ENCODE results near the gene MMAA. TPM values are rescaled to one million over a fixed set of nuclear protein-coding genes. Genes with fewer than 3 reads are reported as not detected.
"Not testable (repeated sequence)": the region's sequence is repeated elsewhere in the genome, so short reads cannot be mapped to it uniquely, and the experiment has no call there.

MMAA gene
- total RNA-seq, 1 donor from 2014 or later, result 3.7 TPM

- Histone ChIP-seq H3K4me3 (ENCODE audit: low read length in 3 of 3) (no peak overlapping the region), H3K9me3 (ENCODE audit: control insufficient read depth in 3 of 3, low read length in 3 of 3) (peaks cover 0 to 3% (median 0%) of the 10 kb centered on the region in 3 donors), H3K27me3 (ENCODE audit: control insufficient read depth in 3 of 3, insufficient read depth in 3 of 3, low read length in 3 of 3) (no peaks in the 10 kb centered on the region), H3K36me3 (ENCODE audit: control insufficient read depth in 3 of 3, insufficient read depth in 3 of 3, low read length in 3 of 3) (no peaks in the 10 kb centered on the region), H3K9ac (ENCODE audit: low read depth in 1 of 3, low read length in 3 of 3) (no peak overlapping the region), H3K27ac (ENCODE audit: low read depth, low read length) (no peak overlapping the region), H3K4me1 (ENCODE audit: control insufficient read depth in 3 of 3, insufficient read depth in 3 of 3, low read length in 3 of 3) (no peaks in the 10 kb centered on the region)
These were observed 9.4 kb upstream of the MMAA start for GRCh38 chr4:145609481-145610427.

- Histone ChIP-seq H3K4me1 (ENCODE audit: control insufficient read depth in 3 of 3, insufficient read depth in 3 of 3, low read length in 3 of 3) (peaks cover 0 to 9% (median 0%) of the 10 kb centered on the region in 3 donors), H3K27ac (ENCODE audit: low read depth, low read length) (no peak overlapping the region), H3K36me3 (ENCODE audit: control insufficient read depth in 3 of 3, insufficient read depth in 3 of 3, low read length in 3 of 3) (no peaks in the 10 kb centered on the region), H3K9ac (ENCODE audit: low read depth in 1 of 3, low read length in 3 of 3) (no peak overlapping the region), H3K27me3 (ENCODE audit: control insufficient read depth in 3 of 3, insufficient read depth in 3 of 3, low read length in 3 of 3) (no peaks in the 10 kb centered on the region), H3K4me3 (ENCODE audit: low read length in 3 of 3) (no peak overlapping the region), H3K9me3 (ENCODE audit: control insufficient read depth in 3 of 3, low read length in 3 of 3) (no peaks in the 10 kb centered on the region)
These were observed 5.5 kb upstream of the MMAA start for GRCh38 chr4:145613566-145614232.

GRCh38 chr4:145614233-145614610, 5.0 kb upstream of the MMAA start:
- no peaks in the 10 kb centered on the region for H3K9me3 ChIP-seq (ENCODE audit: control insufficient read depth in 3 of 3, low read length in 3 of 3)
- no peak overlapping the region for H3K9ac ChIP-seq (ENCODE audit: low read depth in 1 of 3, low read length in 3 of 3)
- peaks cover 0 to 9% (median 0%) of the 10 kb centered on the region in 3 donors for H3K4me1 ChIP-seq (ENCODE audit: control insufficient read depth in 3 of 3, insufficient read depth in 3 of 3, low read length in 3 of 3)
- H3K4me3 ChIP-seq (ENCODE audit: low read length in 3 of 3), result no peak overlapping the region
- H3K27ac ChIP-seq (ENCODE audit: low read depth, low read length), result no peak overlapping the region
- H3K27me3 ChIP-seq (ENCODE audit: control insufficient read depth in 3 of 3, insufficient read depth in 3 of 3, low read length in 3 of 3), result no peaks in the 10 kb centered on the region
- H3K36me3 ChIP-seq (ENCODE audit: control insufficient read depth in 3 of 3, insufficient read depth in 3 of 3, low read length in 3 of 3), result no peaks in the 10 kb centered on the region

GRCh38 chr4:145618210-145618931, 814 bp upstream of the MMAA start:
- peak overlapping the region; percentile 97 for H3K27ac ChIP-seq (ENCODE audit: low read depth, low read length)
- peaks cover 0 to 9% (median 0%) of the 10 kb centered on the region in 3 donors for H3K4me1 ChIP-seq (ENCODE audit: control insufficient read depth in 3 of 3, insufficient read depth in 3 of 3, low read length in 3 of 3)
- H3K36me3 ChIP-seq (ENCODE audit: control insufficient read depth in 3 of 3, insufficient read depth in 3 of 3, low read length in 3 of 3), result no peaks in the 10 kb centered on the region
- no peaks in the 10 kb centered on the region for H3K9me3 ChIP-seq (ENCODE audit: control insufficient read depth in 3 of 3, low read length in 3 of 3)
- peak overlapping the region; percentile 99 for H3K9ac ChIP-seq (ENCODE audit: low read depth in 1 of 3, low read length in 3 of 3)
- peak overlapping the region; percentile 91 to 96 (median 95) for H3K4me3 ChIP-seq (ENCODE audit: low read length in 3 of 3)
- H3K27me3 ChIP-seq (ENCODE audit: control insufficient read depth in 3 of 3, insufficient read depth in 3 of 3, low read length in 3 of 3), result no peaks in the 10 kb centered on the region

- no peaks in the 10 kb centered on the region for H3K27me3 ChIP-seq (ENCODE audit: control insufficient read depth in 3 of 3, insufficient read depth in 3 of 3, low read length in 3 of 3)
- no peaks in the 10 kb centered on the region for H3K9me3 ChIP-seq (ENCODE audit: control insufficient read depth in 3 of 3, low read length in 3 of 3)
- H3K36me3 ChIP-seq (ENCODE audit: control insufficient read depth in 3 of 3, insufficient read depth in 3 of 3, low read length in 3 of 3), result no peaks in the 10 kb centered on the region
- peak overlapping the region; percentile 97 for H3K27ac ChIP-seq (ENCODE audit: low read depth, low read length)
- H3K4me3 ChIP-seq (ENCODE audit: low read length in 3 of 3), result peak overlapping the region; percentile 91 to 96 (median 95)
- peaks cover 0 to 9% (median 0%) of the 10 kb centered on the region in 3 donors for H3K4me1 ChIP-seq (ENCODE audit: control insufficient read depth in 3 of 3, insufficient read depth in 3 of 3, low read length in 3 of 3)
- H3K9ac ChIP-seq (ENCODE audit: low read depth in 1 of 3, low read length in 3 of 3), result peak overlapping the region; percentile 95 to 99 (median 99)
These were observed 433 bp downstream of the MMAA start for GRCh38 chr4:145619639-145619996.

GRCh38 chr4:145622067-145622466, 2.9 kb downstream of the MMAA start:
- not testable (repeated sequence) for H3K27ac ChIP-seq (ENCODE audit: low read depth, low read length); H3K9me3 ChIP-seq (ENCODE audit: control insufficient read depth in 3 of 3, low read length in 3 of 3); H3K36me3 ChIP-seq (ENCODE audit: control insufficient read depth in 3 of 3, insufficient read depth in 3 of 3, low read length in 3 of 3); H3K4me1 ChIP-seq (ENCODE audit: control insufficient read depth in 3 of 3, insufficient read depth in 3 of 3, low read length in 3 of 3); H3K4me3 ChIP-seq (ENCODE audit: low read length in 3 of 3); H3K9ac ChIP-seq (ENCODE audit: low read depth in 1 of 3, low read length in 3 of 3); H3K27me3 ChIP-seq (ENCODE audit: control insufficient read depth in 3 of 3, insufficient read depth in 3 of 3, low read length in 3 of 3)

- no peaks in the 10 kb centered on the region for H3K36me3 ChIP-seq (ENCODE audit: control insufficient read depth in 3 of 3, insufficient read depth in 3 of 3, low read length in 3 of 3)
- no peak overlapping the region for H3K4me3 ChIP-seq (ENCODE audit: low read length in 3 of 3)
These were observed 4.6 kb downstream of the MMAA start for GRCh38 chr4:145623831-145624230.

GRCh38 chr4:145625677-145626622, 6.8 kb downstream of the MMAA start:
- H3K27ac ChIP-seq (ENCODE audit: low read depth, low read length), result no peak overlapping the region
- H3K27me3 ChIP-seq (ENCODE audit: control insufficient read depth in 3 of 3, insufficient read depth in 3 of 3, low read length in 3 of 3), result no peaks in the 10 kb centered on the region
- H3K9me3 ChIP-seq (ENCODE audit: control insufficient read depth in 3 of 3, low read length in 3 of 3), result no peaks in the 10 kb centered on the region
- H3K9ac ChIP-seq (ENCODE audit: low read depth in 1 of 3, low read length in 3 of 3), result no peak overlapping the region
- H3K36me3 ChIP-seq (ENCODE audit: control insufficient read depth in 3 of 3, insufficient read depth in 3 of 3, low read length in 3 of 3), result no peaks in the 10 kb centered on the region
- no peaks in the 10 kb centered on the region for H3K4me1 ChIP-seq (ENCODE audit: control insufficient read depth in 3 of 3, insufficient read depth in 3 of 3, low read length in 3 of 3)
- no peak overlapping the region for H3K4me3 ChIP-seq (ENCODE audit: low read length in 3 of 3)

More at GRCh38 chr4:145623831-145624230, 4.6 kb downstream of the MMAA start:
- no peak overlapping the region for H3K27ac ChIP-seq (ENCODE audit: low read depth, low read length)
- no peaks in the 10 kb centered on the region for H3K9me3 ChIP-seq (ENCODE audit: control insufficient read depth in 3 of 3, low read length in 3 of 3)
- H3K27me3 ChIP-seq (ENCODE audit: control insufficient read depth in 3 of 3, insufficient read depth in 3 of 3, low read length in 3 of 3), result no peaks in the 10 kb centered on the region
- no peaks in the 10 kb centered on the region for H3K4me1 ChIP-seq (ENCODE audit: control insufficient read depth in 3 of 3, insufficient read depth in 3 of 3, low read length in 3 of 3)
- H3K9ac ChIP-seq (ENCODE audit: low read depth in 1 of 3, low read length in 3 of 3), result no peak overlapping the region

GRCh38 chr4:145626623-145626982, 7.4 kb downstream of the MMAA start:
- no peaks in the 10 kb centered on the region for H3K4me1 ChIP-seq (ENCODE audit: control insufficient read depth in 3 of 3, insufficient read depth in 3 of 3, low read length in 3 of 3)
- no peaks in the 10 kb centered on the region for H3K36me3 ChIP-seq (ENCODE audit: control insufficient read depth in 3 of 3, insufficient read depth in 3 of 3, low read length in 3 of 3)
- H3K9me3 ChIP-seq (ENCODE audit: control insufficient read depth in 3 of 3, low read length in 3 of 3), result no peaks in the 10 kb centered on the region
- peak overlapping the region in 1 of 3 donors; percentile 43 for H3K9ac ChIP-seq (ENCODE audit: low read depth in 1 of 3, low read length in 3 of 3)
- H3K27me3 ChIP-seq (ENCODE audit: control insufficient read depth in 3 of 3, insufficient read depth in 3 of 3, low read length in 3 of 3), result no peaks in the 10 kb centered on the region
- no peak overlapping the region for H3K4me3 ChIP-seq (ENCODE audit: low read length in 3 of 3)
- H3K27ac ChIP-seq (ENCODE audit: low read depth, low read length), result no peak overlapping the region

All from skeletal muscle tissue (tissue), 4 donors.